GM04503 (cell line): ENCODE data around the gene DDX31.

Source experiments
- DNase-seq: peaks from one replicate; pipeline ENCODE4 v3.0.0-alpha.2; 2012; ENCODE audit warnings: low read depth

DDX31 gene

GRCh38 chr9:132634327-132634726 lies 35.5 kb downstream of the DDX31 start:
- DNase-seq: no peak

GRCh38 chr9:132632413-132633129 lies 37.2 kb downstream of the DDX31 start:
- DNase-seq: no peak

- DNase-seq: no peak
These were observed 38.1 kb downstream of the DDX31 start for GRCh38 chr9:132631685-132632084.

- no peak for DNase-seq
These were observed 38.5 kb downstream of the DDX31 start for GRCh38 chr9:132631280-132631679.

GRCh38 chr9:132630811-132631210 lies 39.0 kb downstream of the DDX31 start:
- DNase-seq: no peak

GRCh38 chr9:132630116-132630515 lies 39.7 kb downstream of the DDX31 start:
- DNase-seq: no peak

- no peak for DNase-seq
These were observed 41.0 kb downstream of the DDX31 start for GRCh38 chr9:132628746-132629145.

- no peak for DNase-seq
These were observed 42.2 kb downstream of the DDX31 start for GRCh38 chr9:132627594-132627993.

GRCh38 chr9:132627106-132627505 lies 42.7 kb downstream of the DDX31 start:
- no peak for DNase-seq

- DNase-seq: no peak
These were observed 43.5 kb downstream of the DDX31 start for GRCh38 chr9:132626285-132626684.

- no peak for DNase-seq
These were observed 47.6 kb downstream of the DDX31 start for GRCh38 chr9:132622159-132622558.

GRCh38 chr9:132616725-132617124 lies 53.1 kb downstream of the DDX31 start:
- no peak for DNase-seq

- DNase-seq: no peak
These were observed 54.0 kb downstream of the DDX31 start for GRCh38 chr9:132615774-132616173.

- DNase-seq: no peak
These were observed 55.5 kb downstream of the DDX31 start for GRCh38 chr9:132614324-132614723.

GRCh38 chr9:132610661-132611060 lies 59.1 kb downstream of the DDX31 start:
- no peak for DNase-seq

GRCh38 chr9:132609829-132610228 lies 60.0 kb downstream of the DDX31 start:
- peak; percentile 93 for DNase-seq

- DNase-seq: no peak
These were observed 60.6 kb downstream of the DDX31 start for GRCh38 chr9:132609184-132609583.

GRCh38 chr9:132606066-132606465 lies 63.7 kb downstream of the DDX31 start:
- no peak for DNase-seq

- no peak for DNase-seq
These were observed 64.4 kb downstream of the DDX31 start for GRCh38 chr9:132605387-132605786.

- DNase-seq: no peak
These were observed 67.6 kb downstream of the DDX31 start for GRCh38 chr9:132602207-132602606.

GRCh38 chr9:132600326-132600984 lies 69.3 kb downstream of the DDX31 start:
- no peak for DNase-seq

GRCh38 chr9:132597073-132597775 lies 72.6 kb downstream of the DDX31 start:
- DNase-seq: no peak

GRCh38 chr9:132596200-132596599 lies 73.6 kb downstream of the DDX31 start:
- no peak for DNase-seq
